Endodermal cell (in vitro differentiated cells): ENCODE data around the gene MYOT. TPM values are rescaled to one million over a fixed set of nuclear protein-coding genes. Genes with fewer than 3 reads are reported as not detected.

ENCODE experiments used
- DNase-seq: peaks from one replicate; pipeline ENCODE4 v3.0.0-alpha.2; 2017
- H3K27ac ChIP-seq: 2 replicates; pipeline ENCODE4 v1.5.1; 2013; ENCODE audit warnings: mild to moderate bottlenecking, low read depth, low read length, moderate library complexity
- H3K27me3 ChIP-seq: 2 replicates; pipeline ENCODE4 v1.6.1; 2013; ENCODE audit warnings: mild to moderate bottlenecking, low read length, moderate library complexity; ENCODE audit not compliant: insufficient read depth, control insufficient read depth, poor library complexity, severe bottlenecking
- H3K36me3 ChIP-seq: 2 replicates; pipeline ENCODE4 v1.7.0; 2013; ENCODE audit warnings: mild to moderate bottlenecking, low read length, moderate library complexity; ENCODE audit not compliant: control insufficient read depth, insufficient read depth
- H3K4me1 ChIP-seq: one replicate; pipeline ENCODE4 v1.7.0; 2013; ENCODE audit warnings: low read length; ENCODE audit not compliant: control insufficient read depth, insufficient read depth
- H3K4me3 ChIP-seq: 2 replicates; pipeline ENCODE4 v1.5.1; 2013; ENCODE audit warnings: mild to moderate bottlenecking, low read length, moderate library complexity
- H3K9ac ChIP-seq: 2 replicates; pipeline ENCODE4 v1.6.1; 2013; ENCODE audit warnings: mild to moderate bottlenecking, low read length, moderate library complexity; ENCODE audit not compliant: poor library complexity, severe bottlenecking; ENCODE audit errors: extremely low read depth
- H3K9me3 ChIP-seq: 2 replicates; pipeline ENCODE4 v1.6.1; 2013; ENCODE audit warnings: mild to moderate bottlenecking, low read length, moderate library complexity; ENCODE audit not compliant: control insufficient read depth
- H3K27ac Mint-ChIP-seq: 2 replicates; pipeline ENCODE4 v1.8.0; 2020; ENCODE audit warnings: mixed read lengths
- H3K27me3 Mint-ChIP-seq: 2 replicates; pipeline ENCODE4 v1.8.0; 2021; ENCODE audit warnings: mild to moderate bottlenecking, mixed read lengths; ENCODE audit not compliant: insufficient read depth
- H3K36me3 Mint-ChIP-seq: 2 replicates; pipeline ENCODE4 v1.8.0; 2020; ENCODE audit warnings: low read depth, mixed read lengths
- H3K4me1 Mint-ChIP-seq: 2 replicates; pipeline ENCODE4 v1.8.0; 2020; ENCODE audit warnings: mixed read lengths
- H3K4me3 Mint-ChIP-seq: 2 replicates; pipeline ENCODE4 v1.8.0; 2020; ENCODE audit warnings: mild to moderate bottlenecking, moderate library complexity, mixed read lengths
- H3K9me3 Mint-ChIP-seq: 2 replicates; pipeline ENCODE4 v1.8.0; 2020; ENCODE audit warnings: mild to moderate bottlenecking, mixed read lengths
- CTCF ChIP-seq: fragments of 200-600 bp; sonication (generic); conservative IDR thresholded peaks from 2 replicates; pipeline ENCODE4 v1.5.0; 2021; ENCODE audit warnings: antibody characterized with exemption, mild to moderate bottlenecking
- WGBS, 2 experiments: methylation state at CpG; one replicate each; pipeline versions ENCODE4 v1.1.5 to v1.1.7; 2013; ENCODE audit warnings: missing lambda C conversion rate in 2 of 2, mixed read lengths in 1 of 2; ENCODE audit not compliant: insufficient coverage in 1 of 2, insufficient read length in 1 of 2; 5-methylcytosine and 5-hydroxymethylcytosine counted together
- total RNA-seq, 2 donors: library from RNA; stranded (reverse); fragmentation: NEBNext Ultra II Directional in 1 of 2; extraction: Animal tissue kit (Norgen Biotek cat#: 25700) in 1 of 2; gene quantifications; 2 replicates in 1 of 2; 3 replicates in 1 of 2; pipeline ENCODE4 v1.2.1, GENCODE V29; 2021

Gene MYOT
- total RNA-seq, 2 donors from 2014 or later = not detected

DNA sequence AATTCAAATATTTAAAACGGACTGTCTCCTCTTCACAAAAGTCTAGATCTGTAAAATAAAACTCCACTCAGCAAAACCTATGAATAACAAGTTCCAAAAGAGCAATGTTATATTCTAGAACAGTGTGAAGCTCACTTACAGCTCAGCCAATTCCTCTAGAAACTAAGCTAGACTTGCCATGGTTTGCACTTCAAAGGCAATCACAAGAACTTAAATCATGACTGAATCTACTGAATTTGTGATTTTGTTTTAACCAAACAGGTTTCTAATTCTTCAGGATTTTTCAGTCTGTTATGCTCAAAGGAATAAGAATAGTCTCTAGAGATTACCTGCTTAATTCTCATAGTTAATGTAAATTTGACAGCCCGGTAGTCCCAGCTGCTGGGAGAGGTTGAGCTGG lies 20.2 kb downstream of the MYOT start:
- Mint-ChIP-seq H3K4me1 (no peaks in the 10 kb centered on the region), H3K27ac (no peak overlapping the region)
- H3K27ac ChIP-seq = no peak overlapping the region

DNA sequence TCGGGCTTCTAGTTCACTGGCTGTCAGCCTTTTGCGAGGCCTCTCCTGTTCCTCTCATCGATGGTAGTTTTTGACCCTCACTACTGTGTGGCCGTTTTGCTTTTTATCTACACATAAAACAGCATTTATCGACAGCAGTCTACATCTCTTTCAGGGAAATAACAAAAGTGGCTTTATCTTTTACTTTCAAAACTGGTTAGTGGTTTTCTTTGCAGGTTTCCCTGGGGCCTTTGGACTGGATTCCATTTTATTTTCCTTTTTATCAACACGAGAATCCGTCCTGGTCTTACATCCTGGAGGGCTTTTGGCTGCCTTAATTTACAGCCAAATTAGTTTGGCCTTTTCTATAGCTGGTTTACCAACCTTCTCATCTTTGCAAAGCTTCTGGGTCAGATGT lies 20.8 kb downstream of the MYOT start:
- H3K27me3 Mint-ChIP-seq = no peaks in the 10 kb centered on the region
- no peaks in the 10 kb centered on the region for H3K36me3 ChIP-seq
- H3K4me1 ChIP-seq = no peaks in the 10 kb centered on the region
- 82 to 88% methylated on average over 6 to 7 of the region's 7 CpGs for WGBS, 2 experiments
- H3K9me3 Mint-ChIP-seq = no peaks in the 10 kb centered on the region
- TF ChIP-seq CTCF = no peak
- H3K9ac ChIP-seq = no peak overlapping the region
- no peaks in the 10 kb centered on the region for H3K27me3 ChIP-seq
- H3K4me1 Mint-ChIP-seq = no peaks in the 10 kb centered on the region
- no peak for DNase-seq
- H3K27ac Mint-ChIP-seq = peak overlapping the region; percentile 78
- peak overlapping the region; percentile 47 for H3K4me3 Mint-ChIP-seq
- no peak overlapping the region for H3K4me3 ChIP-seq
- no peaks in the 10 kb centered on the region for H3K9me3 ChIP-seq
- H3K36me3 Mint-ChIP-seq = no peaks in the 10 kb centered on the region
- peak overlapping the region; percentile 30 for H3K27ac ChIP-seq

More for the DNA sequence above, 20.2 kb downstream of the MYOT start:
- H3K27me3 ChIP-seq = no peaks in the 10 kb centered on the region
- no peak for DNase-seq
- Mint-ChIP-seq H3K36me3 (no peaks in the 10 kb centered on the region), H3K4me3 (no peak overlapping the region), H3K27me3 (no peaks in the 10 kb centered on the region), H3K9me3 (no peaks in the 10 kb centered on the region)
- no peak overlapping the region for H3K4me3 ChIP-seq
- H3K4me1 ChIP-seq = no peaks in the 10 kb centered on the region
- H3K9ac ChIP-seq = no peak overlapping the region
- no peak for TF ChIP-seq CTCF
- H3K36me3 ChIP-seq = no peaks in the 10 kb centered on the region
- no peaks in the 10 kb centered on the region for H3K9me3 ChIP-seq
- WGBS, 2 experiments = 79% methylated on average over 2 of the region's 2 CpGs; no CpG with 5 or more reads in 1 of the 2 experiments

- H3K36me3 Mint-ChIP-seq = no peaks in the 10 kb centered on the region
- H3K9me3 ChIP-seq = no peaks in the 10 kb centered on the region
- H3K27ac ChIP-seq = peak within 1 kb of the TSS; percentile 30
- H3K4me3 ChIP-seq = no peak within 1 kb of the TSS
- H3K27me3 ChIP-seq = no peaks in the 10 kb centered on the region
- no peaks in the 10 kb centered on the region for H3K27me3 Mint-ChIP-seq
- peak within 1 kb of the TSS; percentile 47 for H3K4me3 Mint-ChIP-seq
- H3K27ac Mint-ChIP-seq = peak within 1 kb of the TSS; percentile 78
- H3K4me1 ChIP-seq = no peaks in the 10 kb centered on the region
- no peaks in the 10 kb centered on the region for H3K36me3 ChIP-seq
- no peaks in the 10 kb centered on the region for H3K4me1 Mint-ChIP-seq
- WGBS, 2 experiments = 75 to 79% methylated on average over 25 to 59 of the region's 59 CpGs
- peak; percentile 85 for DNase-seq
- TF ChIP-seq CTCF = peak; percentile 14
- H3K9ac ChIP-seq = no peak within 1 kb of the TSS
- H3K9me3 Mint-ChIP-seq = no peaks in the 10 kb centered on the region
Measured at GRCh38 chr5:137888863-137889759, 21.5 kb downstream of the MYOT start, which contains the start of gene PKD2L2. Gene PKD2L2 (plus strand): TSS chr5:137889457. CDS start chr5:137889492, 35 bp downstream.
